NCI-H1092 (cell line): ENCODE measurements around the gene PM20D2.

Experiments used
- DNase-seq: peaks from one replicate; lab custom pipeline; 2025; lab: John Stamatoyannopoulos, UW

PM20D2 gene

GRCh38 chr6:89145091-89145955, 532 bp upstream of the PM20D2 start:
- no peak for DNase-seq

GRCh38 chr6:89146718-89147700, 1.2 kb downstream of the PM20D2 start:
- DNase-seq = no peak

- no peak for DNase-seq
These were observed 2.3 kb downstream of the PM20D2 start for GRCh38 chr6:89148016-89148750.

GRCh38 chr6:89154131-89154530, 8.3 kb downstream of the PM20D2 start:
- no peak for DNase-seq

- DNase-seq = no peak
These were observed 14.7 kb downstream of the PM20D2 start for GRCh38 chr6:89160331-89161092.

GRCh38 chr6:89161326-89162046, 15.6 kb downstream of the PM20D2 start:
- no peak for DNase-seq

GRCh38 chr6:89162047-89162371, 16.2 kb downstream of the PM20D2 start:
- DNase-seq = no peak

- DNase-seq = no peak
These were observed 26.3 kb downstream of the PM20D2 start for GRCh38 chr6:89172131-89172530.

GRCh38 chr6:89173634-89174033, 27.8 kb downstream of the PM20D2 start:
- no peak for DNase-seq

- DNase-seq = no peak
These were observed 34.3 kb downstream of the PM20D2 start for GRCh38 chr6:89180112-89180511.

GRCh38 chr6:89180971-89181370, 35.1 kb downstream of the PM20D2 start:
- DNase-seq = no peak

- DNase-seq = no peak
These were observed 37.4 kb downstream of the PM20D2 start for GRCh38 chr6:89183294-89183693.

- no peak for DNase-seq
These were observed 38.5 kb downstream of the PM20D2 start for GRCh38 chr6:89184344-89184743.

- DNase-seq = no peak
These were observed 40.9 kb downstream of the PM20D2 start for GRCh38 chr6:89186762-89187161.

- no peak for DNase-seq
These were observed 41.6 kb downstream of the PM20D2 start for GRCh38 chr6:89187504-89187903.

- DNase-seq = no peak
These were observed 44.9 kb downstream of the PM20D2 start for GRCh38 chr6:89190741-89191140.

- DNase-seq = no peak
These were observed 48.7 kb downstream of the PM20D2 start for GRCh38 chr6:89194559-89194958.

GRCh38 chr6:89197141-89197540, 51.3 kb downstream of the PM20D2 start:
- no peak for DNase-seq

GRCh38 chr6:89198235-89198634, 52.4 kb downstream of the PM20D2 start:
- DNase-seq = no peak

- no peak for DNase-seq
These were observed 53.7 kb downstream of the PM20D2 start for GRCh38 chr6:89199579-89199978.

GRCh38 chr6:89200706-89201215, 54.9 kb downstream of the PM20D2 start:
- no peak for DNase-seq
